HAP-1 (cell line): ENCODE data around the gene DNAJC5.

Source experiments
- DNase-seq, 2 experiments: peaks; one replicate each; pipeline ENCODE4 v3.0.0-alpha.2; 2016 to 2020; ENCODE audit warnings: low spot score in 2 of 2
- H3K27me3 ChIP-seq: fragments of 250-450 bp; sonication (Bioruptor Pico); 2 replicates; pipeline ENCODE4 v1.5.1; 2020; ENCODE audit warnings: low read depth, mild to moderate bottlenecking, moderate library complexity
- H3K36me3 ChIP-seq: fragments of 250-450 bp; sonication (Bioruptor Pico); replicated peaks from 2 replicates; pipeline ENCODE4 v1.5.1; 2020; ENCODE audit warnings: mild to moderate bottlenecking
- H3K4me1 ChIP-seq: fragments of 250-450 bp; sonication (Bioruptor Pico); 2 replicates; pipeline ENCODE4 v1.5.1; 2020; ENCODE audit warnings: mild to moderate bottlenecking
- H3K4me3 ChIP-seq: fragments of 250-450 bp; sonication (Bioruptor Pico); 2 replicates; pipeline ENCODE4 v1.5.1; 2020; ENCODE audit warnings: mild to moderate bottlenecking, moderate library complexity
- H3K9me3 ChIP-seq: fragments of 250-450 bp; sonication (Bioruptor Pico); 2 replicates; pipeline ENCODE4 v1.5.1; 2020; ENCODE audit warnings: mild to moderate bottlenecking, moderate library complexity
- in situ Hi-C: fragments of 300-500 bp; cut with MboI; formaldehyde crosslinking; loops from 3 replicates; pipeline ENCODE4 v1.14.3; 2020; ENCODE audit warnings: low sequenced_read_pairs, inconsistent platforms, mixed read lengths

The DNAJC5 gene

DNA sequence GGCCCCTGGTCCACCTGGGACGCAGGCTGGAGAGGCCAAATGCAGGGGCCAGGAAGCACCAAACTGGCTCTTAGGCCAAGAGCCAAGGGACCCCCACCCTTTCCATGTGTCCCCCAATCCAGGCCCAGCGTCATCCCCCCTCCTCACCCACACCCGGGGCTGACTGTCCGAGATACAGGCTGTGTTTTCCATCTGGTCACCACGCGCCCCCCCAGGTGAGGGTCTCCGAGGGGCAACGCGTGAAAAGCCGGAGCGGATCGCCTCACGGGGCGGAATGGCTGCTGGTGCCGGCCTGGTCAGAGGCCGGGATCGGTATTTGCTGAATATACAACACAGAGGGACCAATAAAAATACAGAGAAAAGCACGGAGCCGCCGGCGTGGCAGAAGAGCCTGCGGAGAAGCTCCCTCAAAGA is 38.8 kb upstream of the DNAJC5 start:
- in situ Hi-C loops = no loop called here
- H3K4me1 ChIP-seq = no peaks in the 10 kb centered on the region
- no peaks in the 10 kb centered on the region for H3K36me3 ChIP-seq
- H3K9me3 ChIP-seq = no peaks in the 10 kb centered on the region
- no peak for DNase-seq
- no peaks in the 10 kb centered on the region for H3K27me3 ChIP-seq
- no peak overlapping the region for H3K4me3 ChIP-seq

- DNase-seq = no peak
- Histone ChIP-seq H3K4me3 (no peak overlapping the region), H3K4me1 (no peaks in the 10 kb centered on the region), H3K9me3 (no peaks in the 10 kb centered on the region), H3K27me3 (no peaks in the 10 kb centered on the region), H3K36me3 (no peaks in the 10 kb centered on the region)
- in situ Hi-C loops = no loop called here
Measured at GRCh38 chr20:63857764-63858392, 37.0 kb upstream of the DNAJC5 start.

DNA sequence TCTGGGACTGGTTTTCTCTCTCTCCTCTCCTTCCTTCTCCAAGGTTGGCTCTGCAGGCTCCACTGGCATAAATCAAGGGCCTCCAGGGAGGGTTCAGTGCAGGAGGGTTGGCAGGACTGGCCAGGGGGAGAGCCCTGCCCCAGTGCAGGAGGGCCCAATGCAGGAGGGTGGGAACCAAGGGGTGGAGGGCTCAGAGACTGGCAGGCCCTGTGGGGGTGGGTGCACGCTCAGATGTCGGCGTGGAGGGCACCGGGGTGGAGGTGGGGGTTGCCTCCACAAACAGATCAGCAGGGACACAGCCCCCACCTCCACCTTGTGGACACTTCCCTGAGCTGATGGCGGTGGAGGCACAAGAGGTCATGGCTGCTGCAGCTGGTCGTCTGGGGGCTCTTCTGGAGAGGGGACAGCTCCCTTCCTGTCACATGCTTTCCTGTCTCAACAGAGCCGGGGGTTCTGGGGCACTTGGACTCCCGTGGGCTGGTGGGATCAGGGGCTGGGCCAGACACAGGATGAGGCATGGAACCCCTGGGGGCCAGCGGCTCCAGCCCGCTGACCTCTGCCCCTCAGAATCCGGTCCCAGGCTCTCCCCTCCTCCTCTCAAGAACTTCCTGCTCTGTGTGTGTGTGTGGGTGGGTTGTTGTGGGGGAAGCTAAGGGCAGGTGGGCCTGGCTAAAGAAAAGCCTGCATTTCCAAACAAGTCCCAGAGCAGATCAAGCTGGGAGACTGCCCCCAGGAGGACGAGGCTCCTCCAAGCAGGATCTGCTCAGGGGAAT is 36.3 kb upstream of the DNAJC5 start:
- Histone ChIP-seq H3K36me3 (0 out of 2 replicates have a peak, but pooled peaks cover 4% of the 10 kb centered on the region), H3K4me3 (no peak overlapping the region), H3K4me1 (no peaks in the 10 kb centered on the region), H3K27me3 (no peaks in the 10 kb centered on the region), H3K9me3 (no peaks in the 10 kb centered on the region)
- no peak for DNase-seq
- in situ Hi-C loops = no loop called here

- in situ Hi-C loops = no loop called here
- DNase-seq = no peak
- H3K4me1 ChIP-seq = peaks cover 3% of the 10 kb centered on the region; the same call in 1 of the 2 replicates
Measured at GRCh38 chr20:63859166-63859699, 35.7 kb upstream of the DNAJC5 start.

DNA sequence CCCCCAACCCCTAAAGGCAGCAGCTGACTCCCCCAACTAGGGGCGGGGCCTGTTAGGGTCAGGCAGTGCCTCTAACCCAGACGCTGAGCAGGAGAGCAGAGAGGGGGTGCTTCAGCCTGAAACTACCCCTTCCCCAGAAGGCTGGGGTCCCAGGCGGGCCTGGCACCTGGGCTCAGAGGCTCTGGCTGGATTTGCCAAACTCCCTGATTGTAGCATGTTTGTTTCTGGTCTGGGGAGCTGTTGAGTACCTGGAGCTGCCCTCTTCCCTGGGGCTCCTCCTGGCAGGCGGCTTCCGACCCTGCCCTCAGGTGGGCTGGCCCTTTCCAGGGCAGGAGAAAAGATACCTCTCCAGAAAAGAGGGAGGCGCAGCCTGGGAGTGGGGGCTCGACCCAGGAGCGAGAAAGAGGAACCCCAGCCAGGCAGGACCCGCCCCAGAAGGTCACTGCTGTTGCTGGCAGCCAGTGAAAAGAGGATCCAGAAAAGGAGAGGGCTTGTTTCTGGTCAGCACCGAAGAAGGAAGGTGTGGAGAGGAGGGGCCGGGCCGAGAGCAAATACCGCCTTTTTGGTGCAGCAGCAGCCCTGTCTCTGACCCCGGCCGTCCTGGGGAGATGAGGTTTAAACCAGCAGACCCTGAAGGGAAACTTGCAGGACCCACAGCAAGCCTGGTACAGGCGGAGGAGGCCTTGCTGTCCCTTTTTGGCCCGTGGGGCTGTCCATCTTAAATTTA is 34.4 kb upstream of the DNAJC5 start:
- peaks cover 3% of the 10 kb centered on the region; the same call in 1 of the 2 replicates for H3K4me1 ChIP-seq
- in situ Hi-C loops = no loop called here

More at GRCh38 chr20:63859166-63859699, 35.7 kb upstream of the DNAJC5 start:
- Histone ChIP-seq H3K9me3 (no peaks in the 10 kb centered on the region), H3K36me3 (0 out of 2 replicates have a peak, but pooled peaks cover 4% of the 10 kb centered on the region), H3K4me3 (no peak overlapping the region), H3K27me3 (no peaks in the 10 kb centered on the region)

DNA sequence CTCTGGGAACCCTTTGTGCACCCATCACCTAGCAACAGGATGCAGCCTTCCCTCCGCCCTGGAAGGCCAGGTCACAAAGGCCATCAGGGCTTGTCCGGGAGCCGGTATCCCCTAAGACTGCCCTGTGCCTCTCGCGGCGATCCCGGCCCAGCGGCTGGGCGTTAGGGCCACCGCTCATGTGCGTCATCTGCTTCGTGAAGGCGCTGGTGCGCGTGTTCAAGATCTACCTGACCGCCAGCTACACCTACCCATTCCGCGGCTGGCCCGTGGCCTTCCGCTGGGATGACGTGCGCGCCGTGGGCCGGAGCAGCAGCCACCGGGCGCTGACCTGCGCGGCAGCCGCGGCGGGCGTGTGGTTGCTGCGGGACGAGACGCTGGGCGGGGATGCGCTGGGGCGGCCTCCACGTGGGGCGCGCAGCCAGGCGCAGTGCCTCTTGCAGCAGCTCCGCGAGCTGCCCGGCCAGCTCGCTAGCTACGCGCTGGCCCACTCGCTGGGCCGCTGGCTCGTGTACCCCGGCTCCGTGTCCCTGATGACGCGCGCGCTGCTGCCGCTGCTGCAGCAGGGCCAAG is 33.5 kb upstream of the DNAJC5 start, which contains the start of gene ABHD16B:
Gene ABHD16B, plus strand, starts transcription at position 134 of the 570 bp plus-strand sequence. Its CDS starts 43 bp downstream, at position 177.
- in situ Hi-C loops = no loop called here
- no peak for DNase-seq
- H3K4me3 ChIP-seq = no peak within 1 kb of the TSS
- H3K27me3 ChIP-seq = no peaks in the 10 kb centered on the region
- no peaks in the 10 kb centered on the region for H3K9me3 ChIP-seq
- peaks cover 4% of the 10 kb centered on the region; the same call in 1 of the 2 replicates for H3K36me3 ChIP-seq
- peaks cover 3% of the 10 kb centered on the region for H3K4me1 ChIP-seq

More for the DNA sequence above, 34.4 kb upstream of the DNAJC5 start:
- no peaks in the 10 kb centered on the region for H3K9me3 ChIP-seq
- DNase-seq = no peak
- H3K4me3 ChIP-seq = no peak overlapping the region
- H3K27me3 ChIP-seq = no peaks in the 10 kb centered on the region
- peaks cover 4% of the 10 kb centered on the region; the same call in 1 of the 2 replicates for H3K36me3 ChIP-seq

DNA sequence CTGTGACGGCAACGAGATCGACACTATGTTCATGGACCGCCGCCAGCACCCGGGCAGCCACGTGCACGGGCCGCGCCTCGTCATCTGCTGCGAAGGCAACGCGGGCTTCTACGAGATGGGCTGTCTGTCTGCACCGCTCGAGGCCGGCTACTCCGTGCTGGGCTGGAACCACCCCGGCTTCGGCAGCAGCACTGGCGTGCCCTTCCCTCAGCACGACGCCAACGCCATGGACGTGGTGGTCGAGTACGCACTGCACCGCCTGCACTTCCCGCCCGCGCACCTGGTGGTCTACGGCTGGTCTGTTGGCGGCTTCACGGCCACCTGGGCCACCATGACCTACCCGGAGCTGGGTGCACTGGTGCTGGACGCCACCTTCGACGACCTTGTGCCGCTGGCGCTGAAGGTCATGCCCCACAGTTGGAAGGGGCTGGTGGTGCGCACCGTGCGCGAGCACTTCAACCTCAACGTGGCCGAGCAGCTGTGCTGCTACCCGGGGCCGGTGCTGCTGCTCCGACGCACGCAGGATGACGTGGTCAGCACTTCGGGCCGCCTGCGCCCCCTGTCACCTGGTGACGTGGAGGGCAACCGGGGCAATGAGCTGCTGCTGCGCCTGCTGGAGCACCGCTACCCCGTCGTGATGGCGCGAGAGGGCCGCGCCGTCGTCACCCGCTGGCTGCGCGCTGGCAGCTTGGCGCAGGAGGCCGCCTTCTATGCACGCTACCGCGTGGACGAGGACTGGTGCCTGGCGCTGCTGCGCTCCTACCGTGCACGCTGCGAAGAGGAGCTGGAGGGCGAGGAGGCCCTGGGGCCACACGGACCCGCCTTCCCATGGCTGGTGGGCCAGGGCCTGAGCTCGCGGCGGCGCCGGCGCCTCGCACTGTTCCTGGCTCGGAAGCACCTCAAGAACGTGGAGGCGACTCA is 32.7 kb upstream of the DNAJC5 start:
- no peaks in the 10 kb centered on the region for H3K27me3 ChIP-seq
- DNase-seq = no peak
- no peak overlapping the region for H3K4me3 ChIP-seq
- peaks cover 3% of the 10 kb centered on the region for H3K4me1 ChIP-seq
- peaks cover 8% of the 10 kb centered on the region; the same call in 1 of the 2 replicates for H3K36me3 ChIP-seq
- in situ Hi-C loops = no loop called here
- no peaks in the 10 kb centered on the region for H3K9me3 ChIP-seq

GRCh38 chr20:63863021-63863797 is 31.7 kb upstream of the DNAJC5 start:
- Histone ChIP-seq H3K36me3 (peaks cover 8% of the 10 kb centered on the region; the same call in 1 of the 2 replicates), H3K9me3 (no peaks in the 10 kb centered on the region), H3K4me3 (peak overlapping the region; percentile 85), H3K4me1 (peaks cover 3% of the 10 kb centered on the region), H3K27me3 (no peaks in the 10 kb centered on the region)
- DNase-seq = no peak
- in situ Hi-C loops = no loop called here

DNA sequence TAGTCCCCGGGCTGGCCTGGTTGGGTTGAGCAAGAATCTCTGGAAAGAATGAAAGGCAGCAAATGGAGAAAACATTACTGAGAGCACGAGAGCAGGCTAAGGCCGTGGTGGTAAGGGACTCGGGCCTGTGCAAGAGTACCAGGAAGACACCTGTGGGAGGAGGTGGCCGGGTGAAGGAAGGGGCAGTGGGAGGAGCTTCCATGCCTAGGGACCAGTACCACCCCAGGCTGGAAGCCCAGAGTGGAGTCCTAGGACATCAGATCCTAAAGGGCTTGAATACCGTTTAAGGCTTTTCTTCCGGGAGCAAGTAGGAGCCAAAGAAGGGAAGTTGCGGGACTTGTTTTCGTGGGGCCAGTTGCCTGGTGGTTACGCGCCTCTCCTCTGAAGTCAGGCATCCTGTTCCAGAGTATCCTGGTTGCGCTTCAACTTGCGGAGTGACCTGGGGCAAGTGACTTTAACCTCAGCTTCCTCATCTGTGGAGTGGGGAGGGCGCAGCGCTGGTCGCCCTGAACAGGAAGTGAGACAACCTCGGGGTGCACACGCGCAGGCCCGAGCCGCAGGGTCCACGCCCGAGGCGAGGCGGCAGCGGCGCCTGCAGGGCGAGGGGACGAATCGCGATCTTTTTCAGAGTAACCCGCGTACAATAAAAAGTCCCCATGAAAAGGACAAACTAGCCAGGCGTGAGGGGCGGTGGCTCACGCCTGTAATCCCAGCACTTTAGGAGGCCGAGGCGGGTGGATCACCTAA is 31.0 kb upstream of the DNAJC5 start:
- DNase-seq = peak; percentile 63 to 77
- no peaks in the 10 kb centered on the region for H3K9me3 ChIP-seq
- peak overlapping the region; percentile 85 for H3K4me3 ChIP-seq
- H3K36me3 ChIP-seq = peaks cover 15% of the 10 kb centered on the region
- in situ Hi-C loops = no loop called here
- peaks cover 3% of the 10 kb centered on the region for H3K4me1 ChIP-seq
- no peaks in the 10 kb centered on the region for H3K27me3 ChIP-seq

DNA sequence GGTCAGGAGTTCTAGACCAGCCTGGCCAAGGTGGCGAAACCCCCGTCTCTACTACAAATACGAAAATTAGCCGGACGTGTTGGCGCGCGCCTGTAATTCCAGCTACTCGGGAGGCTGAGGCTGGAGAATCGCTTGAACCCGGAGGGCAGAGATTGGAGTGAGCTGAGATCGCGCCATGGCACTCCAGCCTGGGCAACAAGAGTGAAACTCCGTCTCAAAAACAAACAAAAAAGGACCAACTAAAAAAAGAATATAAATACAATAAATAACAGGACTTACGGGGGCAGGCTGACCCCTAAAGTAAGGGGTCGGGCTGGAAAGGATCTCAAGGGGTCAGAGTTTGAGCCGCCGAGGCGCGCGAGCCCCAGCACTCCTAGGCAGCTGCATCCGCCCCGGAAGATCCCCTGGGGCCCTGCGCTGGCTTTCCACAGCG is 30.4 kb upstream of the DNAJC5 start:
- peaks cover 21% of the 10 kb centered on the region for H3K36me3 ChIP-seq
- no peak for DNase-seq
- no peaks in the 10 kb centered on the region for H3K9me3 ChIP-seq
- peak overlapping the region; percentile 85 for H3K4me3 ChIP-seq
- in situ Hi-C loops = no loop called here
- H3K4me1 ChIP-seq = peaks cover 3% of the 10 kb centered on the region
- no peaks in the 10 kb centered on the region for H3K27me3 ChIP-seq

DNA sequence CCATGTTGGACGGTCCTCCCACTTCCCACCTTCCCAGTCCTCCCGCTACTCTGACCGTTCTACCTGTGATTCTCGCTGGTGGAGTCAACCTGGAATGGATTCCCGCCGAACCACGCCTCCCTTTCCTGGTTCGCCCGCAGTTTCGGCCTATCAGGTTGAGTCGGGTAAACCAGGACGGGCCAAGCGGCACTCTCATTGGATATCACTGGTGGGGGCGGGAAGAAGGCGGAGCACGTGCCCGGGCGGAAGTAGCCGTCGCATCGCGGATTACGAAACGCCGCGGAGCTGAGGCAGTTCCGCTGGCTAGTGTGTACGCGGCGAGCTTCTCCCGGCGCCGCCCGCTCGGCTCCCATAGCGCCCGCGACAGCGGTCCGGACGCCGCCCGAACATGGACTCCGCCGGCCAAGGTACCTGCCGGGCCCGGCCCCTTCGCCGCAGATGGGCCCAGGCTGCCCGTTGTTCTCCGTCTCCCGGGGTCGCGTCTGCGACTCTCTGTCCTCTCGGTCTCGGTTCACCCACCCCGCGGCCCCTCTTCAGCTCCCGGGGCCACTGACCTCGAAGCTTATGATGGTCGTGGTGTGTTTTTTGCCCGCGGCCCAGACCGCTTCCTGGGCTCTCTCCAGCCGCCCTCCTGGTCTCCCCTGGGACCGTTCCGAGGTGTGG is 29.8 kb upstream of the DNAJC5 start, which contains the start of gene TPD52L2:
Gene TPD52L2, plus strand, starts transcription at position 293 of the 663 bp plus-strand sequence. Its CDS starts 96 bp downstream, at position 389.
- H3K36me3 ChIP-seq = peaks cover 27% of the 10 kb centered on the region
- in situ Hi-C loops = no loop called here
- peaks cover 3% of the 10 kb centered on the region for H3K4me1 ChIP-seq

More for the DNA sequence above, 29.8 kb upstream of the DNAJC5 start, which contains the start of gene TPD52L2:
- DNase-seq = peak; percentile 99 to 100
- Histone ChIP-seq H3K27me3 (no peaks in the 10 kb centered on the region), H3K4me3 (peak within 1 kb of the TSS; percentile 85), H3K9me3 (no peaks in the 10 kb centered on the region)
